IMR-90 (cell line): ENCODE results near the gene KRT3. TPM values are rescaled to one million over a fixed set of nuclear protein-coding genes. Genes with fewer than 3 reads are reported as not detected.

Experiments
- ATAC-seq: fragments of 200-7000 bp; cut with Tn5 transposase; 2 replicates; pipeline ENCODE4 v1.9.1; 2020; ENCODE audit warnings: low read depth, mild to moderate bottlenecking, moderate library complexity
- BruUV-seq: library from RNA; stranded (reverse); fragments of 400-500 nt; replicated peaks from 2 replicates; lab custom pipeline; 2021; lab: Mats Ljungman, UMichigan
- CTCF ChIA-PET: fragments of 300-600 bp; formaldehyde crosslinking; extraction: SDS; loops from one replicate; lab custom pipeline; 2021; ENCODE audit warnings: antibody characterized with exemption; lab: Yijun Ruan, JAX
- POLR2A ChIA-PET: fragments of 300-600 bp; sonication (Branson Sonifier 250); formaldehyde crosslinking; loops from one replicate; lab custom pipeline; 2022; ENCODE audit warnings: antibody characterized with exemption; ENCODE audit not compliant: unreplicated experiment; lab: Charles Lee
- DNase-seq: peaks from one replicate; pipeline ENCODE4 v3.0.0; 2013
- H2AFZ ChIP-seq: replicated peaks from 2 replicates; pipeline ENCODE3; 2013; ENCODE audit warnings: low read length, mild to moderate bottlenecking; ENCODE audit not compliant: poor library complexity
- H2AK5ac ChIP-seq: 2 replicates; pipeline ENCODE4 v1.6.1; 2013; ENCODE audit warnings: low read depth, low read length, inconsistent platforms
- H2AK9ac ChIP-seq: replicated peaks from 2 replicates; pipeline ENCODE3; 2013; ENCODE audit warnings: mild to moderate bottlenecking, low read depth, low read length, moderate library complexity; ENCODE audit not compliant: poor library complexity
- H2BK120ac ChIP-seq: 2 replicates; pipeline ENCODE4 v1.6.1; 2013; ENCODE audit warnings: low read depth, low read length, inconsistent platforms
- H2BK15ac ChIP-seq: 3 replicates; pipeline ENCODE4 v1.6.1; 2013; ENCODE audit warnings: low read depth, low read length, inconsistent platforms
- H2BK20ac ChIP-seq: 2 replicates; pipeline ENCODE4 v1.6.1; 2013; ENCODE audit warnings: low read depth, mild to moderate bottlenecking, inconsistent platforms, low read length, moderate library complexity
- H2BK5ac ChIP-seq: 2 replicates; pipeline ENCODE4 v1.6.1; 2013; ENCODE audit warnings: mild to moderate bottlenecking, low read depth, low read length, inconsistent platforms; ENCODE audit not compliant: poor library complexity, severe bottlenecking
- H3K14ac ChIP-seq: replicated peaks from 2 replicates; pipeline ENCODE4 v1.6.1; 2013; ENCODE audit warnings: low read depth, low read length, inconsistent platforms
- H3K18ac ChIP-seq: 2 replicates; pipeline ENCODE4 v1.6.1; 2013; ENCODE audit warnings: low read depth, low read length, control low read depth
- H3K23ac ChIP-seq: 2 replicates; pipeline ENCODE4 v1.6.1; 2013; ENCODE audit warnings: low read depth, low read length, inconsistent platforms
- H3K27ac ChIP-seq: 2 replicates; pipeline ENCODE4 v1.5.1; 2013; ENCODE audit warnings: mild to moderate bottlenecking, control low read depth, low read length; ENCODE audit not compliant: insufficient read depth
- H3K27me3 ChIP-seq: 2 replicates; pipeline ENCODE4 v1.6.1; 2013; ENCODE audit warnings: low read length; ENCODE audit not compliant: control insufficient read depth, insufficient read depth
- H3K36me3 ChIP-seq: 2 replicates; pipeline ENCODE4 v1.6.1; 2013; ENCODE audit warnings: low read length, mixed read lengths; ENCODE audit not compliant: control insufficient read depth, insufficient read depth
- H3K4ac ChIP-seq: 2 replicates; pipeline ENCODE4 v1.6.1; 2013; ENCODE audit warnings: low read depth, low read length, inconsistent platforms
- H3K4me1 ChIP-seq: 2 replicates; pipeline ENCODE4 v1.6.1; 2013; ENCODE audit warnings: low read length, mixed read lengths; ENCODE audit not compliant: control insufficient read depth, insufficient read depth
- H3K4me2 ChIP-seq: 2 replicates; pipeline ENCODE4 v1.6.1; 2013; ENCODE audit warnings: low read depth, mild to moderate bottlenecking, control low read depth, low read length, moderate library complexity
- H3K4me3 ChIP-seq: 2 replicates; pipeline ENCODE4 v1.5.1; 2013; ENCODE audit warnings: low read depth, mild to moderate bottlenecking, control low read depth, low read length, moderate library complexity; ENCODE audit not compliant: insufficient read depth
- H3K56ac ChIP-seq: 2 replicates; pipeline ENCODE4 v1.6.1; 2013; ENCODE audit warnings: low read length, inconsistent platforms; ENCODE audit not compliant: insufficient read depth; ENCODE audit errors: extremely low read depth
- H3K79me1 ChIP-seq, 2 experiments: 2 replicates each; pipeline ENCODE4 v1.6.1; 2013; ENCODE audit warnings: low read length in 2 of 2, inconsistent platforms in 1 of 2, low read depth in 1 of 2
- H3K9ac ChIP-seq: 2 replicates; pipeline ENCODE4 v1.6.1; 2013; ENCODE audit warnings: low read depth, low read length, control low read depth
- H3K9me1 ChIP-seq: 2 replicates; pipeline ENCODE4 v1.6.1; 2013; ENCODE audit warnings: low read length, inconsistent platforms; ENCODE audit not compliant: insufficient read depth
- H3K9me3 ChIP-seq: 2 replicates; pipeline ENCODE4 v1.6.1; 2013; ENCODE audit warnings: low read length; ENCODE audit not compliant: control insufficient read depth, insufficient read depth
- H4K20me1 ChIP-seq: 2 replicates; pipeline ENCODE4 v1.6.1; 2013; ENCODE audit warnings: low read length, inconsistent platforms; ENCODE audit not compliant: insufficient read depth
- H4K5ac ChIP-seq: 2 replicates; pipeline ENCODE4 v1.6.1; 2013; ENCODE audit warnings: mild to moderate bottlenecking, low read depth, low read length, control low read depth
- H4K8ac ChIP-seq, 2 experiments: 2 replicates each; pipeline ENCODE4 v1.6.1; 2013; ENCODE audit warnings: low read depth in 2 of 2, low read length in 2 of 2, control low read depth in 1 of 2, inconsistent platforms in 1 of 2
- H4K91ac ChIP-seq: 2 replicates; pipeline ENCODE4 v1.6.1; 2013; ENCODE audit warnings: low read depth, low read length, inconsistent platforms; ENCODE audit not compliant: insufficient read depth
- CEBPB ChIP-seq: IDR thresholded peaks from 2 replicates; pipeline ENCODE4 v1.6.1; 2012; ENCODE audit warnings: low read depth, low read length, improper control_type of control experiment
- CHD1 ChIP-seq: IDR thresholded peaks from 2 replicates; pipeline ENCODE4 v1.6.1; 2012; ENCODE audit warnings: low read depth, low read length, improper control_type of control experiment
- ELK1 ChIP-seq: fragments of 150-350 bp; IDR thresholded peaks from 2 replicates; pipeline ENCODE4 v1.6.1; 2016; ENCODE audit warnings: low read depth, mild to moderate bottlenecking, low read length, moderate library complexity, borderline replicate concordance
- FOS ChIP-seq: fragments of 150-350 bp; IDR thresholded peaks from 2 replicates; pipeline ENCODE4 v1.6.1; 2016; ENCODE audit warnings: low read depth, low read length
- MAFK ChIP-seq: IDR thresholded peaks from 2 replicates; pipeline ENCODE4 v1.6.1; 2012; ENCODE audit warnings: low read depth, low read length, improper control_type of control experiment
- MAZ ChIP-seq: IDR thresholded peaks from 2 replicates; pipeline ENCODE4 v1.6.1; 2012; ENCODE audit warnings: low read depth, mild to moderate bottlenecking, low read length, improper control_type of control experiment, moderate library complexity, borderline replicate concordance
- MXI1 ChIP-seq: IDR thresholded peaks from 2 replicates; pipeline ENCODE4 v1.6.1; 2012; ENCODE audit warnings: low read depth, mild to moderate bottlenecking, low read length, moderate library complexity, borderline replicate concordance
- NFE2L2 ChIP-seq: fragments of 150-350 bp; IDR thresholded peaks from 2 replicates; pipeline ENCODE4 v1.6.1; 2016; ENCODE audit warnings: low read depth, mild to moderate bottlenecking, low read length
- RCOR1 ChIP-seq: IDR thresholded peaks from 2 replicates; pipeline ENCODE4 v1.6.1; 2012; ENCODE audit warnings: mild to moderate bottlenecking, low read length, improper control_type of control experiment; ENCODE audit not compliant: insufficient replicate concordance
- RFX5 ChIP-seq: IDR thresholded peaks from 2 replicates; pipeline ENCODE4 v1.8.0; 2012; ENCODE audit warnings: low read depth, mild to moderate bottlenecking, low read length, moderate library complexity
- SMC3 ChIP-seq: fragments of 150-350 bp; IDR thresholded peaks from 2 replicates; pipeline ENCODE4 v1.6.1; 2016; ENCODE audit warnings: low read depth, mild to moderate bottlenecking, antibody characterized with exemption, low read length, moderate library complexity
- USF2 ChIP-seq: fragments of 150-350 bp; IDR thresholded peaks from 2 replicates; pipeline ENCODE4 v1.6.1; 2017; ENCODE audit warnings: mild to moderate bottlenecking, antibody characterized with exemption, low read length, low read depth
- WGBS, 2 experiments: methylation state at CpG; one replicate each; pipeline versions ENCODE4 v1.1.5 to v1.1.7; 2013; ENCODE audit warnings: missing lambda C conversion rate in 2 of 2; ENCODE audit not compliant: insufficient read length in 1 of 2; ENCODE audit errors: extremely low coverage in 2 of 2; 5-methylcytosine and 5-hydroxymethylcytosine counted together
- dilution Hi-C: fragments of 300-500 bp; cut with HindIII; formaldehyde crosslinking; loops from one replicate; pipeline ENCODE4 v1.14.3; 2018; ENCODE audit warnings: low sequenced_read_pairs; ENCODE audit not compliant: unreplicated experiment
- in situ Hi-C: fragments of 300-500 bp; cut with MboI; formaldehyde crosslinking; loops from 3 replicates; pipeline ENCODE4 v1.14.3; 2019; ENCODE audit warnings: low sequenced_read_pairs, inconsistent platforms, mixed read lengths
- intact Hi-C: fragments of 100-400 bp; cut with micrococcal nuclease; formaldehyde crosslinking; loops from 2 replicates; pipeline ENCODE4 v1.10.0; 2022
- polyA plus RNA-seq, 3 experiments: library from polyadenylated mRNA; depleted of rRNA; stranded (reverse); fragments of >200 nt; gene quantifications; 2 replicates each; pipeline ENCODE4 v1.2.3, GENCODE V29; 2012; ENCODE audit warnings: low replicate concordance in 1 of 3
- total RNA-seq: library from RNA; depleted of rRNA; stranded (reverse); fragments of >200 nt; gene quantifications from 2 replicates; pipeline ENCODE4 v1.2.3, GENCODE V29; 2012

KRT3 gene
- total and polyA plus RNA-seq, 2 of the 4 experiments (the other 2 are of a cell fraction): not detected

- TF ChIP-seq RCOR1: no peak
Observed at GRCh38 chr12:52794479-52795331, 1.2 kb downstream of the KRT3 start (continued).

- Histone ChIP-seq H3K79me1 (no peaks in the 10 kb centered on the region), H3K36me3 (no peaks in the 10 kb centered on the region), H3K9me3 (no peaks in the 10 kb centered on the region), H4K20me1 (no peaks in the 10 kb centered on the region), H2BK15ac (no peak overlapping the region), H3K4ac (no peak overlapping the region), H3K9me1 (no peaks in the 10 kb centered on the region), H3K27me3 (peaks cover 42% of the 10 kb centered on the region), H3K4me1 (no peaks in the 10 kb centered on the region), H2AK9ac (no peak overlapping the region), H2BK20ac (no peak overlapping the region), H3K23ac (no peak overlapping the region), H3K27ac (no peak overlapping the region), H2AK5ac (no peak overlapping the region), H3K56ac (no peak overlapping the region), H3K4me3 (no peak overlapping the region), H2AFZ (no peak overlapping the region), H2BK5ac (no peak overlapping the region), H3K9ac (no peak overlapping the region), H3K18ac (no peak overlapping the region), H3K14ac (no peak overlapping the region), H2BK120ac (no peak overlapping the region), H4K91ac (no peak overlapping the region), H4K5ac (no peak overlapping the region), H4K8ac (no peak overlapping the region), H3K4me2 (no peak overlapping the region)
- ChIA-PET POLR2A (no interaction called here), CTCF (no interaction called here)
- intact Hi-C loops (no loop called here), in situ Hi-C loops (no loop called here), dilution Hi-C loops (no loop called here)
- ATAC-seq (no peak), DNase-seq (no peak)
- no peak for TF ChIP-seq NFE2L2
- no peak for TF ChIP-seq CHD1
- no peak for TF ChIP-seq RFX5
- TF ChIP-seq MAFK: no peak
- TF ChIP-seq USF2: no peak
- no peak for TF ChIP-seq RCOR1
- TF ChIP-seq FOS: no peak
- no peak for TF ChIP-seq SMC3
- no peak for TF ChIP-seq CEBPB
- no peak for TF ChIP-seq MAZ
- no peak for TF ChIP-seq MXI1
- TF ChIP-seq ELK1: no peak
- WGBS, 2 experiments: 66% methylated on average over 6 of the region's 10 CpGs; no CpG with 5 or more reads in 1 of the 2 experiments
- BruUV-seq: no TSS peak
Observed at GRCh38 chr12:52792185-52793029, 3.5 kb downstream of the KRT3 start.
